HG03558 (cell line): ENCODE measurements around the gene FBXW10B.
"Not testable (repeated sequence)": the region's sequence is repeated elsewhere in the genome, so short reads cannot be mapped to it uniquely, and the experiment has no call there.

ENCODE experiments used
- ATAC-seq: cut with Tn5 transposase; IDR thresholded peaks from one replicate; pipeline ENCODE4 v1.9.1; 2021; ENCODE audit warnings: moderate number of reproducible peaks; ENCODE audit not compliant: unreplicated experiment; ENCODE audit errors: extremely low read depth

Gene FBXW10B, protein sequence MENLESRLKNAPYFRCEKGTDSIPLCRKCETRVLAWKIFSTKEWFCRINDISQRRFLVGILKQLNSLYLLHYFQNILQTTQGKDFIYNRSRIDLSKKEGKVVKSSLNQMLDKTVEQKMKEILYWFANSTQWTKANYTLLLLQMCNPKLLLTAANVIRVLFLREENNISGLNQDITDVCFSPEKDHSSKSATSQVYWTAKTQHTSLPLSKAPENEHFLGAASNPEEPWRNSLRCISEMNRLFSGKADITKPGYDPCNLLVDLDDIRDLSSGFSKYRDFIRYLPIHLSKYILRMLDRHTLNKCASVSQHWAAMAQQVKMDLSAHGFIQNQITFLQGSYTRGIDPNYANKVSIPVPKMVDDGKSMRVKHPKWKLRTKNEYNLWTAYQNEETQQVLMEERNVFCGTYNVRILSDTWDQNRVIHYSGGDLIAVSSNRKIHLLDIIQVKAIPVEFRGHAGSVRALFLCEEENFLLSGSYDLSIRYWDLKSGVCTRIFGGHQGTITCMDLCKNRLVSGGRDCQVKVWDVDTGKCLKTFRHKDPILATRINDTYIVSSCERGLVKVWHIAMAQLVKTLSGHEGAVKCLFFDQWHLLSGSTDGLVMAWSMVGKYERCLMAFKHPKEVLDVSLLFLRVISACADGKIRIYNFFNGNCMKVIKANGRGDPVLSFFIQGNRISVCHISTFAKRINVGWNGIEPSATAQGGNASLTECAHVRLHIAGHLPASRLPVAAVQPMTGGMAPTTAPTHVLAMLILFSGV

DNA sequence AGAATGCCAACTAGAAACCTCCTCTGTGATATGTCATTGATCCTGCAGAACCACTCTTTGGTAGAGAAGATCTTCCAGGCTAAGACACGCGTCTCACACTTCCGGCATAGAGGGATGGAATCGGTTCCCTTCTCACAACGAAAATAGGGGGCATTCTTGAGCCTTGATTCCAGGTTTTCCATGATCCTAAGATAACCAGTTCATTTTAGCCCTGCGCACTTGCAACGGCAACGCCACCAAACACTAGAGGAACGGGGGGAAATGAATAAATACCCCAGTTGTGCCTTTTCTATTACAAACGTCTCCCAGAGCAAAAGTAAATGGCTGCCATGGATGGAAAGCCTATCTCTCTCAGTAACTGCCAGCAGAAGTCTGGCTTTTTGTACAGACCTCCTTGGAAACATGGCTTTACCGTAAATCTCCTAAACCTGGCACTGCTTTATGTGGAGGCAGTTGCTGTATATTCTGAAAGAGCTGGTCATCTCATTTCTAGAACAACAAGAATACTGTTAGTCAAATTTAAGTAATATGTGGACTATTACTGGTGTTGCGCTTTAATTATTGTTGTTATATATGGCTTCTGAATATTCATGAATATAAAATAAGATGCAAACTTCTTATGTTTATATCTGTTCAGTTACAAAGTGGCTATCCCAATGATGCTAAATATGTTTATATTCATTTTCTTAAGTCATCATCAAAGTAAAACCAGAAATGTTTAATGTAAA is at the start of gene FBXW10B:
Gene FBXW10B, minus strand, starts transcription at position 374 of the 728 bp plus-strand sequence. Its CDS starts 192 bp downstream, at position 182.
- not testable (repeated sequence) for ATAC-seq

DNA sequence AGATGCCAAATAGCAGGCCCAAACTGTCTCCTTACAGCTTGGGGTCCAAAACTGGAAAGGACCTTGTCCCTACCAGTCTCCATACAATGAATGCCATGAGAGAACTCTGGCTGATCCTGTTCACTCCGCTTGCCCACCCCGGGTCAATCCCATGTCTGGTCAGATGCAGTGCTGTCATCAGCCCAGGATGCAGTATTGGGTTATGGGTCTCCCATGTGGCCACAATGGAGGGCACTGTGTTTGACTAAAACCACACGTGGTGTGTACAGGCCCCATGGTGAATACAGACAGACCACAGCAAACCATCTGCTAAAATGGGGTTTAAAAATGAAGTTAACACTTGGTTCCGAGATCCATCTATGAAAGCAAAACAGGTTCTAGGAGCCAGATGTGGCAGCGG is 44.2 kb upstream of the FBXW10B start:
- ATAC-seq: no peak

DNA sequence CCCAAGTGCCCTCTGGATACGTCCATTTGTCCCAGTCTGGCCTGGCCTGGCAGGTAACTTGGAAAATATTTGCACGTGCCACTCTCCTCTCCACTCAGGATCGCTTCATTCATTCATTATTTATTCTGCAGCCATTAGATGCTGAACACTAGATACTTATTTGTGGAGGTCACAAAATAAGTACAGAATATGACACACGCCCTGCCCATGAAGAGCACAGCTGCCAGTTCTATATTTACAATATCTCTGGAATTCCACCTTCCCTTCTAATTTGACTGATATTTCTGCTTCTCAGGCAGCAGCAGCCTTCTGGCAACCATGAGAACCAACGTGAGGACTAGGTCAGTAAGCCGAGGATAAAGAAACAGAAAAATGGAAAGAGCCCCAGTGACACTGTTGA is 43.7 kb upstream of the FBXW10B start:
- ATAC-seq: no peak

DNA sequence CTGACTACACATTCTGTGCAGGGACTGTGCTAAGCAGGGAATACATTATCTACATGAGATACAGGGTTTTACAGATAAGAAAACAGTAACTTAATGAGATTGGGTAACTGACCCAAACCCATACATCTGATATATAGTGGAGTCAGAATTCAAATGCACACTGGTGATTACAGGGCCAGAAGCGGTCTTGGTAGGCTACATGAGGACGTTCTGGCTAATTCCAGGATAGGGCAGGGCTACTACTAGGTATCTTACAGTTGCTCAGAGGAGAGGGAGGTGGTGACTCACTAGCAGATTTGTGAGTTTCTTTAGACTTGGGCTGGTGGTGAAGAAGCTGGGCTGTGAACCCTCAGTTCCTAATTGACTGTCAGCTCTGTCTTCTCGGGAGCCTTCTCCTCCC is 43.2 kb upstream of the FBXW10B start:
- ATAC-seq: no peak

DNA sequence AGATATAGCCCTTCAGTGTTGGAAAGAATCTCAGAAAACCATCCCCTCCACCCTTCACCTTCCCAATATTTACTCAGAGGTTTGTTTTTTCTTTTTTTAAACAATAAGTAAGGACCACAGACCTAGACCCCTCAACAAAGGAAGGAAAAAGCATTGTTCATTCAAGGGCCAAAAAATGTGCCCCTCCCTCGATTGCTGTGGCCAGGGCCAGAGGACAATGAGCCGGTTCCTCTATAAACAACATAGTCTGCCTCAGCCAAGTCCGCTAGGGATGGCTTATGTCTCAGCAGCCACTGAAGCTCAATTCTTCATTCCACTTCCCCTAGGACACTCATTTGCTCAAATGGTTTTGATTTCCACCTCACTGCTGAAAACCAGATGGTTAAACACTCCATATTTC is 40.6 kb upstream of the FBXW10B start:
- no peak for ATAC-seq

DNA sequence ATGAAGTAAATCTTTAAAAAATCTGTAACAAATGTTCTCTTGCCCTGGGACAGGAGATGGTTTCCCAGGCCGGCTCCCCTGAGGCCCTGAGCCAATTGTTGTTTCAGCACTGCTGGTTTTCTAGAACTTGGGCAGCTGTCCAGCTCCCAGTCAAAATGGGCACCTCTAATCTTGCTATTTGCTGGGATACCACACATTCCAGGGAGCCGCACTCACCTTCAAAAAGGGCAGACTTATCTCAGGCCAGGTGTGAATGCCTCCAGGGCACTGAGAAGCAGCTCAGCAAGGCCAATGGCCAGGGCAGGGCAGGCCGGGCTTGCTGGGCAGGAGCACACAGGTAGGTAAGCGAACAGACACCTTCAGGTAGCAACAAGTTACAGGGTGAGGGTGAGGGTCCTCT is 40.2 kb upstream of the FBXW10B start:
- ATAC-seq: no peak

DNA sequence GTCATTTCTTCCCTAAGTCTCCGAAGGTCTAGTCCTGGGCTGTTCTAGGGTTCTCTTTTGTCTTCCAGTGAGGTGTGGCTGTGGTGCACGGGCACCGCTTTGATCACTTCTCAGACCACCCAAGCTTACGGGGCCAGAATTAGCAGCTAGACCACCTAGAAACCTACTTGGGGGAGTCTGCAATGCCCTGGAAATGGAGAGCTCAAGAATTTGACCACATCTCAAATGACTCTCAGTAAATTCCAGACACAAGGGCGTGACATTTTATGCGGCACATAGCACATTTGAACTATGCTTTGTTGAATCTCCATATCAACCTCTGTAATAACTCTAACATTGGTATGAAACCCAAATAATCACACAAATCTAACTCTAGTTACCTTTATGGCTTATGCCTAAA is 39.7 kb upstream of the FBXW10B start:
- no peak for ATAC-seq

DNA sequence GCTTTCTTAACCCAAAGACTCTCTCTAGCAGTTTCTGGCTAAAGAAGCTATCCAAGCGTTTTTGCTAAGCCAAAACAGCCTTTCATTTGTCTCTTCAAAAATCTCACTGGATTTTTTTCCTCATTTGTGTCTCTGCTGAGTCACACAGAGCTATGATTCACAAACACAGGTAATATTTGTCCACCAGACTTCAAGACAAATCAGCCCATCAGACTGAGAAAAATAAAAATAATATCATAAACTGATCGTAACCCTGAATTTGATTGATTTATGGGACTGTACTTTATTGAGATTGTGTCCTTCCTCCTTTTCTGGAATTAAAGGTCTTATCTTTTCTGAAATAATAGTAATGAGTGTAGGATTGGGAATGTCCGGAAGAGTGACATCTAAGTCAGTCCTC is 38.8 kb upstream of the FBXW10B start:
- ATAC-seq: no peak

DNA sequence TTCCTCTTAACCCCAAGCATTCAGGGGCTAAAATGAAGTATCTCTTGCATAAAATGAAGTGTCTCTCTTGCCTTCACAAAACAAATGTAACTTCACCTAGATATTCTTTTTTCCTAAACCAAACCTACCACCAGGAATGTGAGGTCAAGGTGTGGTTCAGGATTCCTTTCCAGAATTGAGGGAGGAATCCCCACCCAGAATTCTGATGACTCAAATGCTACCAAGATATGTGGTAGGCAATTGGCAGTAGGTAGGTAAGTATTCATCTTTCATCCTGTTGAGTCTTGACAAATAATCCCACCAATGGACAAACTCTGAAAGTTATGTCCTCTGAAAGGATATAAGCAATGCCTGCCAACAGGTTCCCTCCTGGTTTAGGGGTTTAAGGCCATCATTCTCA is 38.4 kb upstream of the FBXW10B start:
- ATAC-seq: no peak

DNA sequence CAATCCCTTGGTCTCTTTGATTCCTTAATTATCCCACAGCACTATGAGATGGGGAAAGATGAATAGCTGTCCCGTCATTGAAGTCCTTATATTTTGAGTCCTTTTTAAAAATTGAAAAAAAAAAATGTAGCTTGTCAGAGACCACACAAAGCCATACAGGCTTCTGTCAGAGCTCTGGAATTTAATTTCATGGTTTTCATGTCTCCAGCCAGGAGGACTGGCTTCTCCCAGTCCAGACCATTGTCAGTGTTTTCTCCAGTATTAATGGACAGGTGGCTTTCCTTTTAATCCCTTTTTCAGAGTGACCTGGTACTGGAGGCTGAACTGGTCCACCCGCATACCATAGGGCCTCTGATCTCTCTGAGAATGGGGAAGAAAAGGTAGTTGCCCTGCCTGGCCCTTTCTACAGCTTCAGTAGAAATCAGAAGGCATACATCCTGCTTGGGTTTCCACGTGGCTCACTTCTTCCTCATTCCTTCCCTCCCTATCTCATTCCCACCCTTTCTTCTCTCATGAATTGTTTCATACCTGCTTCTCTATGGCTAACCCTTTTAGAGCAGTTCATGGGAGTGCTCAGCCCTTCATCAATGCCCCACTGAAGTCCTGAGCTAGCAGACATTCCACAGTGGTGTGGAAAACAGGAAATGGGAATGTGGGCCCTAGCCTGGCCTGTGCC is 35.5 kb upstream of the FBXW10B start:
- ATAC-seq: no peak

DNA sequence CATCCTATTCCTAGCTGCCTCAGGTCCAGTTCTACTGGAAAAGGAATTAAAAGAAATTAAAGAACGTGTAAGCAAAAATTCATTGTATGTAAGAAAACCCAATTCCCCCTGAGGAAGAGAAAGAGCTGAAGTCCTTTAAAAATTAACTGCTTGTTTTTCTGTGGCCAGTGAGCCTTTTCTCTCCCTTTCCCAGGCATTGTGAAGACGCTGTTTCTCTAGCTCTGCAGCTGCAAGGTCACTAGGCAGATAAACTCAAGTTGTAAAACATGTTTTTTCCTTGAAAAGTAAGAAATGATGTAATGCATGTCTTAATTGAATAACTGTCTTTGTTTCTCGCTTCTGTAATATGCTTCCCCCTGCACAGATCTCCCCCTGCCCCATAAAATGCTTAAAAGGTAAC is 34.9 kb upstream of the FBXW10B start:
- not testable (repeated sequence) for ATAC-seq

DNA sequence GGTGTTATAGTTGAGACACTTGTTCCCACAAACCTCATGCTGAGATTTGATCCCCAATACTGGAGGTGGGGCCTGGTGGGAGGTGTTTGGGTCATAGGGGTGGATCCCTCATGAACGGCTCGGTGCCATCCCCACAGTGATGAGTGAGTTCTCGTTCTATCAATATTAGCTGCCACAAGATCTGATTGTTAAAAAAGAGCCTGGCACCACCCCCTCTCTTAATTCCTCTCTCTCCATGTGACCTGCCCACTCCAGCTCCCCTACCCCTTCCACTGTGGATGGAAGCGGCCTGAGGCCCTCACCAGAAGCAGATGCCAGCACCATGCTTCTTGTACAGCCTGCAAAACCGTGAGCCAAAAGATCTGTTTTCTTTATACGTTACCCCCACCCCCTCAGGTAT is 33.5 kb upstream of the FBXW10B start:
- ATAC-seq: no peak

DNA sequence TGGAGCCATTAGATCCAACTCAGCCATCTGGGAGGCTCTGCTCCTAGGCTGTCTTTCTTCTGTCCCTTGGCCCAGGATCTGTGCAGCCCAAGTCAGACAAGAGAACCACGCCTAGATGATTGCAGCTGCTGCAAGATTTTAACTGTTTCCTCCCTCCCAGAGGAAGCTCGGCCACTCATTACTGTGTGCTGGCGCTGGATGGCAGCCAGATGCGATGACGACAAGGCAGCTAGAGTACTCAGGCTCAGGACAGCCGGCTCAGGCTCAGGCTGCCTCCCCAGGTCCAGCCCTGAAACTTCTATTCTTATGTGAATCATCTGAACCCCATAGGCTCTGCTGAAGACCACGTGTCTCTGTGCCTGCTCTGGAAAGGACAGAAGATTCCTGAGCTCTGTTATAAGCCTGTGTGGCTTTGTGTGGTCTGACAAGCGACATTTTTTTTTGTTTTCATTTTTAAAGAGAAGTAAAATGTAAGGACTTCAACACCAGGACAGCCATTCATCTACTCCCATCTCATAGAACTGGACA is 32.1 kb upstream of the FBXW10B start:
- peak; percentile 63 for ATAC-seq

DNA sequence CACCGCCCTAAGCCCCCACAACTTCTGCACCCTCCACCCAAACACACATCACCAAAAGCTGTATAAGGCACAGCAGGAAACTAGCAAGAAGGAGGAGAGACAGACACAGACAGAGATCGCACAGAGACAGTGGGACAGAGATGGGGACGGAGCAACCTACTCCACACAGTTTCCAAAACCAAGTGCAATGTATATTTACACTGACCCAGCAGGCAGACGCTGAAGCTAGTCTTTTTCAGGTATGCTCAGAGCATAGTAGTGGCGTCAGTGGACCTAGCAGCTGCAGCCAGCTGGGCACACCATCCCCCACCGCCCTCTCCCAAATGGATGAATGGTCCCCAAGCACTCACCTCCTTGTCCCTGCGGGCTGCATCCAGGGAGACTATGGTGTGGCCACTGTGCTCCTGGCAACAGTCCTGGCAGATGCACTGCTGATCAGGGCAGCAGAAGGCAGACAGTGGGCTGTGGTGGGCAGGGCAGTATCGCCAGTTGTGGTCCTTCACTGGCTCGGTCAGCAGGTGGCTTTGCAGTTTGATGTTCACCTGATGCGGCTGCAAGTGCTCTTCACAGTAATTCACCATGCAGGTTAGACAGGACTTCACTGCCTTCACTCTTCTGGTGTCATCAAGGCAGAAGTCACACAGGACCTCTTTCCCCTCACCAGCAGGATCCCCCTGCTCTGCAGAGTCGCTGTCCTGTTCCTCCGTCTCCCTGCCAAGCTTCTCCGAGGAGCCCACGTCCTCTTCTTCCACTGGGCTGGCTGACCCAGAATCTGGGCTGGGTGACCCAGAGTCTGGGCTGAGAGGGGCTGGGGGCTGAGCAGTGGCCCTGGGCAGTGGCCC is 31.5 kb upstream of the FBXW10B start:
- ATAC-seq: no peak

DNA sequence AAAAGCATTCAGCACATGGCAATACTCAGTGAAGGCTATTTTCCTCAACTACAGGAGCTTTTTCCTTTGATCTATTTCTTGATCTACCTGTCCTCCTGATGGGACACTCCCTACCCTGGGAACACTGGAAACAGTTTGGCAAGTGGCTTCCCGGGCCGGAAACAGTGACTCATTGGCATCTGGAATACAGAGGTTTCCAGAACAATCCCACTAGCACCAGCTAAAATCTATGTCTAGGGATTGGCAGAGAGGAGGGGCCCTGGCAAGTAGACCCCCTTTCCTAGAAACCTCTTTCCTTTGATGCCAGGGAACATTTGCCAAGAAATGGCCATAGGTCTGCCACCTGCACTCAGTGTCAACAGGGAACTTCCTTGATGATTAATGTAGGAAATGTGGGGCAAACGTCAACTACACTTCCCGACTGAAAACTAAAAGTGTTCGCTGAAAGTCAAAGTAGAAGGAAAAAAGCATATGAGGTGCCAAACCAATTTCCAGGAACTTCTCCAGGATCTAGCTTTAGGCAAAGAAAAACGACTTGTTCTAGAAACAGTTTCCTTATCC is 30.4 kb upstream of the FBXW10B start:
- ATAC-seq: no peak

DNA sequence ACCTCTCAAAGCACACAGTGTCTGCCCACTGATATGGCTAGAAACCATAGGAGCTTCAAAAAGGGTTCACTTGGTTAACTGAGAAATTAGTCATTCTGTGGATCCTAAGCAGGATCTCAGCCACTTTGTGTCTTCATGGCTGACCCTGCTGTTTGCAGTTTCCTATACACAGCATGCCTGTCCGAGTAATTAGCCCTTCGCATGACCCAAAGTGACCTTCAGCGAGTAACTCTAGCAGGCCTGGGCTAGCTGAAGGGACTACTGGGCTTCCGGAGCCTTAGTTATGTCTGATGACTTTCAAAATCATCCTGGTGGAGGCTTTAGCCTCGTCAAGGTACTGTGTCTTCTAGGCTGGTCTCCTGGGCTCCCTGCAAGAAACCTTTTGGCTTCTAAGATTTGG is 28.9 kb upstream of the FBXW10B start:
- no peak for ATAC-seq

DNA sequence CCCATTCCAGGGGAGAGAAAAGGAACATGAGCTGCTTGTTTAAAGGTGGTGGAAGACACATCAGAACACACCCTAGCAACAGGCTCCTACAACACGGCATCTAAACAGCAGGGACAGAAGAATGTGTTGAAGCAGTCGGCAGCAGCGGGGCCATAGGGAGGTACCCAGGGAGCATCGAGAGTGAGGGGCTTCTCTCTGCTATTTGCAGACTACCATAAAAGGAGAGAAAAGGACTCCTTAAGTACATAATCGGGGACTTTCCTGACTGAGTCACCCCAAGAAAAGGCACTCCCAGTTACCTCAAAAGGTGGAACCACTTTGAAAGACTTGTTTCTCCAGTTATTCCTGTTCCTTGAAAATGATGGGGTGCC is 26.4 kb upstream of the FBXW10B start:
- ATAC-seq: not testable (repeated sequence)

DNA sequence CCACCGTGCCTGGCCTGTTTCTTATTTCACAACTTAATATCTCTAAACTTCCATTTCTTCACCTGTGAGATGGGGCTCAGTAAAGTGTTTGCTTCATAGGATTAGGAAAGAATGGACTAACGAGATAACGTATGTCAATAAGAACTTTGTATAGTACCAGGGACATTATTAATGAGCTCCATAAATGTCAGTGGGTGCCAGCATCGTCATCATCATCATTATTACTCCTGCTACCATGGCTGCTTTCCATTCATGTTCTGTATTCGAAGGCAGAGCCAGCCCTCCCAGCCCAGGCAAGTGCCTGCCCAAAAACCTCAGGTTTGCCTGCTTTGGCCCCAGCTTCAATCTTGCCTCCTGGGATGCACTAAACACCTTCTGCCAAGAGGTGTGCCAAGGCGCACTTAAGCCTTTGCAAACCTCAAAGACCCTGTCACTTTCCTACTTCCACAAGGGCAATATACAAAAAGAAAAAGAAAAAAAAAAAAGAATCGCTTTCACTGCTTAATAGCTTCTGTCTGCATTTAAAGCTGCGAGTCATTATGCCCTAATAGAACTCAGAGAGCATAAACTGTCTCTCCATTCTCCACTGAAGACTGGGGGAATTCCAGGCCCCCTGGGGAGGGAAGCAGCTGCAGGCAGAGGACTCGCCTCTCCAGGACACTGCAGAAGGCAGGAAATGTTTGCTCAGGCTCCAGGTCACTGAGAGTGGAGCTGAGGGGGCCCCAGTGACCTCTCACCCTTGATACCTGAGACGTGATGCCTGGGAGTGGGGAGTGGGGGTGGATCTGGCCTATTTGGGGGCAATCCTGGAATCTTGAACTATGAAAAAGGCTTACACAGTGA is 25.8 kb upstream of the FBXW10B start:
- ATAC-seq: not testable (repeated sequence)
